ENCODE measurements around the gene CCDC187.

Gene CCDC187

GRCh38 chr9:136251264-136252115 is 52.4 kb downstream of the CCDC187 start:
- peak in 1 of 2 experiments; percentile 10 for DNase-seq

- DNase-seq, result no peak
Observed at GRCh38 chr9:136250676-136251075, 53.2 kb downstream of the CCDC187 start.

GRCh38 chr9:136249877-136250559 is 53.9 kb downstream of the CCDC187 start:
- peak; percentile 89 to 94 for DNase-seq

GRCh38 chr9:136248951-136249876 is 54.7 kb downstream of the CCDC187 start:
- DNase-seq, result no peak

- DNase-seq, result no peak
Observed at GRCh38 chr9:136247947-136248637, 55.8 kb downstream of the CCDC187 start.

GRCh38 chr9:136247551-136247916 is 56.4 kb downstream of the CCDC187 start:
- DNase-seq, result no peak

GRCh38 chr9:136246849-136247550 is 56.9 kb downstream of the CCDC187 start:
- DNase-seq, result no peak

GRCh38 chr9:136245219-136246150 is 58.4 kb downstream of the CCDC187 start, which contains the start of gene QSOX2:
Gene QSOX2 (minus strand): TSS chr9:136245812. CDS start chr9:136245803, 9 bp downstream.
- DNase-seq, result peak in 1 of 2 experiments; percentile 71

GRCh38 chr9:136244969-136245218 is 59.0 kb downstream of the CCDC187 start:
- no peak for DNase-seq

GRCh38 chr9:136244122-136244968 is 59.5 kb downstream of the CCDC187 start:
- DNase-seq, result no peak

GRCh38 chr9:136243631-136244030 is 60.3 kb downstream of the CCDC187 start:
- DNase-seq, result no peak

GRCh38 chr9:136242918-136243525 is 60.9 kb downstream of the CCDC187 start:
- DNase-seq, result no peak

GRCh38 chr9:136242248-136242647 is 61.6 kb downstream of the CCDC187 start:
- DNase-seq, result no peak

GRCh38 chr9:136241542-136241941 is 62.4 kb downstream of the CCDC187 start:
- no peak for DNase-seq

GRCh38 chr9:136240941-136241340 is 63.0 kb downstream of the CCDC187 start:
- DNase-seq, result no peak

GRCh38 chr9:136239983-136240330 is 63.9 kb downstream of the CCDC187 start:
- DNase-seq, result peak in 1 of 2 experiments; percentile 64

GRCh38 chr9:136239135-136239982 is 64.5 kb downstream of the CCDC187 start:
- peak in 1 of 2 experiments; percentile 64 for DNase-seq

GRCh38 chr9:136238342-136238732 is 65.6 kb downstream of the CCDC187 start:
- no peak for DNase-seq
